HG02759 (cell line): ENCODE measurements around the gene NELL1.
"Not testable (repeated sequence)": the region's sequence is repeated elsewhere in the genome, so short reads cannot be mapped to it uniquely, and the experiment has no call there.

Source experiments
- ATAC-seq: cut with Tn5 transposase; IDR thresholded peaks from one replicate; pipeline ENCODE4 v1.9.1; 2021; ENCODE audit warnings: mild to moderate bottlenecking, moderate library complexity; ENCODE audit not compliant: unreplicated experiment

NELL1 gene

GRCh38 chr11:21177379-21177778, 508.0 kb downstream of the NELL1 start:
- ATAC-seq = no peak

- no peak for ATAC-seq
Observed at GRCh38 chr11:21179770-21180169, 510.4 kb downstream of the NELL1 start.

GRCh38 chr11:21180182-21180581, 510.8 kb downstream of the NELL1 start:
- ATAC-seq = no peak

- ATAC-seq = no peak
Observed at GRCh38 chr11:21185959-21186358, 516.6 kb downstream of the NELL1 start.

GRCh38 chr11:21190181-21190580, 520.8 kb downstream of the NELL1 start:
- no peak for ATAC-seq

GRCh38 chr11:21195995-21196394, 526.6 kb downstream of the NELL1 start:
- no peak for ATAC-seq

GRCh38 chr11:21198498-21198897, 529.1 kb downstream of the NELL1 start:
- no peak for ATAC-seq

- no peak for ATAC-seq
Observed at GRCh38 chr11:21205205-21205604, 535.8 kb downstream of the NELL1 start.

GRCh38 chr11:21225860-21226259, 556.5 kb downstream of the NELL1 start:
- ATAC-seq = no peak

- no peak for ATAC-seq
Observed at GRCh38 chr11:21229224-21229623, 559.8 kb downstream of the NELL1 start.

GRCh38 chr11:21250196-21250595, 580.8 kb downstream of the NELL1 start:
- ATAC-seq = no peak

- ATAC-seq = no peak
Observed at GRCh38 chr11:21254055-21254454, 584.7 kb downstream of the NELL1 start.

GRCh38 chr11:21254790-21255189, 585.4 kb downstream of the NELL1 start:
- no peak for ATAC-seq

- ATAC-seq = no peak
Observed at GRCh38 chr11:21257461-21257860, 588.1 kb downstream of the NELL1 start.

GRCh38 chr11:21258414-21258813, 589.0 kb downstream of the NELL1 start:
- ATAC-seq = no peak

GRCh38 chr11:21260101-21260500, 590.7 kb downstream of the NELL1 start:
- ATAC-seq = no peak

GRCh38 chr11:21262992-21263391, 593.6 kb downstream of the NELL1 start:
- no peak for ATAC-seq

- no peak for ATAC-seq
Observed at GRCh38 chr11:21264125-21264524, 594.7 kb downstream of the NELL1 start.

- ATAC-seq = no peak
Observed at GRCh38 chr11:21268036-21268435, 598.6 kb downstream of the NELL1 start.

- ATAC-seq = not testable (repeated sequence)
Observed at GRCh38 chr11:21272139-21272538, 602.8 kb downstream of the NELL1 start.

- no peak for ATAC-seq
Observed at GRCh38 chr11:21278840-21279239, 609.5 kb downstream of the NELL1 start.

GRCh38 chr11:21285104-21285503, 615.7 kb downstream of the NELL1 start:
- ATAC-seq = no peak

GRCh38 chr11:21289686-21290085, 620.3 kb downstream of the NELL1 start:
- no peak for ATAC-seq

- ATAC-seq = no peak
Observed at GRCh38 chr11:21295508-21295907, 626.1 kb downstream of the NELL1 start.
